Keratinocyte (primary cell): Measurements from ENCODE around the gene COQ8A. TPM values are rescaled to one million over a fixed set of nuclear protein-coding genes. Genes with fewer than 3 reads are reported as not detected.
"Not testable (repeated sequence)": the region's sequence is repeated elsewhere in the genome, so short reads cannot be mapped to it uniquely, and the experiment has no call there.

Experiments
- DNase-seq: peaks from one replicate; pipeline ENCODE4 v3.0.0-alpha.2; 2011; ENCODE audit warnings: low read depth, missing footprints, low spot score
- FAIRE-seq: peaks from 2 replicates; lab custom pipeline; 2011; peaks lifted over from hg19 to GRCh38; lab: Jason Lieb, UNC
- H2AFZ ChIP-seq: 2 replicates; pipeline ENCODE4 v1.6.0; 2012; ENCODE audit warnings: low read length, control low read depth, inconsistent platforms; ENCODE audit not compliant: control insufficient read depth
- H3K27ac ChIP-seq: 2 replicates; pipeline ENCODE4 v1.5.1; 2011; ENCODE audit warnings: low read length; ENCODE audit not compliant: control insufficient read depth, insufficient read depth
- H3K27me3 ChIP-seq: 3 replicates; pipeline ENCODE4 v1.6.0; 2011; ENCODE audit warnings: low read length; ENCODE audit not compliant: control insufficient read depth, insufficient read depth; ENCODE audit errors: extremely low read depth
- H3K36me3 ChIP-seq, 2 experiments: 2 replicates in 1 of 2; 3 replicates in 1 of 2; pipeline ENCODE4 v1.5.1; 2011; ENCODE audit warnings: low read length in 2 of 2, mild to moderate bottlenecking in 1 of 2; ENCODE audit not compliant: control insufficient read depth in 2 of 2, insufficient read depth in 2 of 2; ENCODE audit errors: extremely low read depth in 1 of 2
- H3K4me1 ChIP-seq: 3 replicates; pipeline ENCODE4 v1.5.1; 2011; ENCODE audit warnings: low read length; ENCODE audit not compliant: control insufficient read depth, insufficient read depth; ENCODE audit errors: extremely low read depth
- H3K4me2 ChIP-seq: 3 replicates; pipeline ENCODE4 v1.6.0; 2011; ENCODE audit warnings: low read depth, low read length; ENCODE audit not compliant: control insufficient read depth, insufficient read depth; ENCODE audit errors: extremely low read depth
- H3K4me3 ChIP-seq, 3 experiments: fragments of 200-600 bp in 1 of 3; sonication (generic) in 1 of 3; 2 replicates in 2 of 3; 3 replicates in 1 of 3; pipeline ENCODE4 v1.5.1; 2011 to 2016; ENCODE audit warnings: low read length in 3 of 3, mild to moderate bottlenecking in 3 of 3, control low read depth in 2 of 3, inconsistent platforms in 1 of 3, low read depth in 1 of 3, mixed read lengths in 1 of 3, mixed run types in 1 of 3, moderate library complexity in 1 of 3; ENCODE audit not compliant: control insufficient read depth in 2 of 3, insufficient read depth in 2 of 3; ENCODE audit errors: extremely low read depth in 1 of 3
- H3K79me2 ChIP-seq: 2 replicates; pipeline ENCODE4 v1.6.0; 2012; ENCODE audit warnings: low read length; ENCODE audit not compliant: control insufficient read depth, insufficient read depth
- H3K9ac ChIP-seq: 3 replicates; pipeline ENCODE4 v1.6.0; 2011; ENCODE audit warnings: low read length; ENCODE audit not compliant: control insufficient read depth, insufficient read depth; ENCODE audit errors: extremely low read depth
- H3K9me1 ChIP-seq: 3 replicates; pipeline ENCODE4 v1.6.0; 2011; ENCODE audit warnings: low read length; ENCODE audit not compliant: control insufficient read depth, insufficient read depth; ENCODE audit errors: extremely low read depth
- H3K9me3 ChIP-seq: 2 replicates; pipeline ENCODE4 v1.5.1; 2012; ENCODE audit warnings: low read depth, low read length; ENCODE audit not compliant: control insufficient read depth
- H4K20me1 ChIP-seq: 3 replicates; pipeline ENCODE4 v1.6.0; 2011; ENCODE audit warnings: low read length; ENCODE audit not compliant: control insufficient read depth, insufficient read depth; ENCODE audit errors: extremely low read depth
- CTCF ChIP-seq, 3 experiments: IDR thresholded peaks in 1 of 3; conservative IDR thresholded peaks in 1 of 3; optimal IDR thresholded peaks in 1 of 3; 2 replicates in 2 of 3; 3 replicates in 1 of 3; pipeline versions ENCODE3 to v1.5.1; 2011; ENCODE audit warnings: low read length in 3 of 3, mild to moderate bottlenecking in 3 of 3, moderate library complexity in 2 of 3, control low read depth in 1 of 3, inconsistent platforms in 1 of 3; ENCODE audit not compliant: insufficient read depth in 2 of 3; ENCODE audit errors: extremely low read depth in 1 of 3
- EZH2 ChIP-seq: IDR thresholded peaks from one replicate; pipeline ENCODE4 v1.6.1; 2012; ENCODE audit warnings: inconsistent platforms, mild to moderate bottlenecking, low read length, moderate library complexity
- dilution Hi-C: fragments of 300-500 bp; cut with MboI; formaldehyde crosslinking; loops from one replicate; pipeline ENCODE4 v1.7.0; 2020; ENCODE audit warnings: low sequenced_read_pairs; ENCODE audit not compliant: extremely low pct_ligation_motif_present
- polyA plus RNA-seq, 5 experiments: library from polyadenylated mRNA; depleted of rRNA in 3 of 5; stranded (reverse) in 3 of 5; stranded (forward) in 1 of 5; unstranded in 1 of 5; fragments of >200 nt; gene quantifications; 1 replicate in 1 of 5; 2 replicates in 3 of 5; 3 replicates in 1 of 5; pipeline versions ENCODE4 v1.2.1 to v1.2.3, GENCODE V29; 2011 to 2012; ENCODE audit warnings: missing spikeins in 2 of 5, low read depth in 1 of 5, low replicate concordance in 1 of 5

Gene COQ8A
- polyA plus RNA-seq, 1 donor (not counting 4 experiments of a cell fraction or from before 2014, with no cell fraction given), result 3.8 TPM

- Histone ChIP-seq H3K27me3 (no peaks in the 10 kb centered on the region), H2AFZ (no peak overlapping the region), H3K4me2 (no peak overlapping the region), H3K36me3 (peaks cover 2 to 5% of the 10 kb centered on the region in 2 experiments), H3K27ac (no peak overlapping the region), H3K4me1 (no peaks in the 10 kb centered on the region), H3K79me2 (no peaks in the 10 kb centered on the region), H4K20me1 (no peaks in the 10 kb centered on the region), H3K9me3 (no peaks in the 10 kb centered on the region), H3K4me3 (no peak overlapping the region), H3K9me1 (no peaks in the 10 kb centered on the region), H3K9ac (no peak overlapping the region)
- DNase-seq (no peak), FAIRE-seq (no peak)
- dilution Hi-C loops, result no loop called here
- TF ChIP-seq CTCF (optimal IDR thresholded peaks at IDR 0.05 in 1 of 3, IDR thresholded peaks at IDR 0.05 in 1 of 3, conservative IDR thresholded peaks at IDR 0.05 in 1 of 3; ENCODE audit: extremely low read depth in 1 of 3, insufficient read depth in 2 of 3, low read length in 3 of 3) (no peak), EZH2 (no peak)
These were observed 55.6 kb downstream of the COQ8A start for GRCh38 chr1:226995365-226996332.

- H3K27me3 ChIP-seq, H3K27ac ChIP-seq, dilution Hi-C loops, H3K9me1 ChIP-seq, H3K79me2 ChIP-seq, H2AFZ ChIP-seq, H4K20me1 ChIP-seq, DNase-seq, H3K4me2 ChIP-seq, H3K9ac ChIP-seq, H3K36me3 ChIP-seq, H3K4me1 ChIP-seq, FAIRE-seq, H3K4me3 ChIP-seq, H3K9me3 ChIP-seq: not testable (repeated sequence)
These were observed 59.5 kb downstream of the COQ8A start for GRCh38 chr1:226999579-226999978.
